Heart left ventricle (tissue), 13 donors: ENCODE measurements around the gene DCAF17.

Experiments used
- CTCF ChIP-seq, 12 donors: fragments of 200-600 bp; sonication (generic) in 4 of 12; IDR thresholded peaks; one replicate each; pipeline versions ENCODE4 v1.5.0 to v1.8.0; 2018 to 2022; ENCODE audit warnings: antibody characterized with exemption in 12 of 12, mild to moderate bottlenecking in 5 of 12
- POLR2A ChIP-seq, 2 donors: fragments of 450-650 bp; IDR thresholded peaks; one replicate each; pipeline ENCODE4 v1.6.1; 2017; ENCODE audit warnings: antibody characterized with exemption in 2 of 2, mild to moderate bottlenecking in 2 of 2, moderate library complexity in 2 of 2
- donor health status: ischemic (EF 13 %, LVEDD 7.1; RV severe dilation, severe dysfunction).
- donor health status: DM: no; HTN: yes; CAD: no.
- donor health status: DM: no; HTN: no; CAD: no.
- donor health status: ischemic (EF 25% LVEDD 6.9; RV normal size, moderate dysfunction).
- donor health status: ischemic (EF 25% LVEDD 5.7; RV mildly dilated, moderate dysfunction).
- donor health status: ischemic (EF 35%, LVEDD 5.7; RV mildly dilated, moderate dysfunction).
- donor health status: nonischemic (EF 11% LVEDD 7.7; RV severe dilation, severe dysfunction).
- donor health status: DM: yes; HTN: yes; CAD: no.
- donor health status: PGD.
- donor health status: ischemic (EF 29% LVEDD 5.4; RV normal size, mild dysfunction).
- donor health status: nonischemic (EF 23%, LVEDD 6.1; RV moderate dilation, normal function).

GRCh38 chr2:171432969-171433762, 860 bp upstream of the DCAF17 start:
- TF ChIP-seq CTCF (IDR thresholded peaks at IDR 0.05) (no peak), POLR2A (IDR thresholded peaks at IDR 0.05) (no peak)
